GM12891 (cell line): ENCODE measurements around the gene RAP2B.

Experiments used
- PAX5 ChIP-seq: IDR thresholded peaks from 2 replicates; pipeline ENCODE4 v1.6.1; 2011; ENCODE audit warnings: low read length, moderate library complexity, mild to moderate bottlenecking; ENCODE audit not compliant: insufficient read depth, severe bottlenecking
- POLR2A ChIP-seq: IDR thresholded peaks from 2 replicates; pipeline ENCODE4 v1.6.1; 2011; ENCODE audit warnings: low read depth, low read length, control low read depth
- POLR2AphosphoS5 ChIP-seq: IDR thresholded peaks from 2 replicates; pipeline ENCODE4 v1.6.1; 2011; ENCODE audit warnings: low read depth, low read length, control low read depth
- SPI1 ChIP-seq: IDR thresholded peaks from 2 replicates; pipeline ENCODE4 v1.6.1; 2011; ENCODE audit warnings: low read depth, low read length, control low read depth
- TAF1 ChIP-seq: IDR thresholded peaks from 2 replicates; pipeline ENCODE4 v1.6.1; 2011; ENCODE audit warnings: low read depth, low read length, control low read depth

DNA sequence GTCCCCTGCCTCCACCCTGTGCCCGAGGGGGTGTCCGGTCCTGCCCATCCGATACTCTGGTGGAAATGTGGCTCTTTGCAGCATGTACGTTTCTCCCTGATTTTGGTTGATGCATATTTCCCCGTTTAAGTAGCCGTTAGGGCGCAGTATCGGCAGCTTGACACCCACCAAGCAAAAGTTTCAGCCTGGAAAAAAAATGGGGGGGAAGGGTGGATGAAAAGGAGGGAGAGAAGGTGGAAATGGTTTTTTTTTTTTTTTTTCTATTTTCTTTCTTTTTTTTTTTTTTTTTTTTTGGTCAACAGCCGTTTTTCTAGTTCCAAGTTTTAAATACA lies 1.3 kb downstream of the RAP2B start:
- TF ChIP-seq POLR2AphosphoS5 (no peak), PAX5 (no peak), POLR2A (no peak), SPI1 (no peak), TAF1 (no peak)
